Caki2 (cell line): ENCODE measurements around the gene SPATS1. TPM values are rescaled to one million over a fixed set of nuclear protein-coding genes. Genes with fewer than 3 reads are reported as not detected.
A peak's percentile ranks its signal among the peaks of the same experiment; 100 is the strongest.
"Not testable (repeated sequence)": the region's sequence is repeated elsewhere in the genome, so short reads cannot be mapped to it uniquely, and the experiment has no call there.

Experiments
- DNase-seq: peaks from one replicate; pipeline ENCODE4 v3.0.0-alpha.2; 2015; ENCODE audit warnings: low read depth
- in situ Hi-C: cut with HindIII; loops from 2 replicates; pipeline ENCODE4 v1.10.0; 2016; ENCODE audit warnings: low sequenced_read_pairs, low pct_unique_long_range_greater_than_20kb, mixed read lengths
- total RNA-seq: library from RNA; depleted of rRNA; stranded (reverse); fragments of >200 nt; shearing (Covaris generic); gene quantifications from 2 replicates; pipeline ENCODE4 v1.2.3, GENCODE V29; 2014; ENCODE audit warnings: low replicate concordance

Gene SPATS1
- total RNA-seq, 1 experiment from 2014 or later: not detected

- in situ Hi-C loops: no loop called here
Measured at GRCh38 chr6:44335631-44336030, 6.8 kb upstream of the SPATS1 start.

GRCh38 chr6:44338228-44339122, 4.0 kb upstream of the SPATS1 start:
- peak; percentile 58 for DNase-seq
- in situ Hi-C loops: no loop called here

More at GRCh38 chr6:44335631-44336030, 6.8 kb upstream of the SPATS1 start:
- no peak for DNase-seq

GRCh38 chr6:44339301-44339700, 3.1 kb upstream of the SPATS1 start:
- in situ Hi-C loops: no loop called here
- peak; percentile 16 for DNase-seq

DNA sequence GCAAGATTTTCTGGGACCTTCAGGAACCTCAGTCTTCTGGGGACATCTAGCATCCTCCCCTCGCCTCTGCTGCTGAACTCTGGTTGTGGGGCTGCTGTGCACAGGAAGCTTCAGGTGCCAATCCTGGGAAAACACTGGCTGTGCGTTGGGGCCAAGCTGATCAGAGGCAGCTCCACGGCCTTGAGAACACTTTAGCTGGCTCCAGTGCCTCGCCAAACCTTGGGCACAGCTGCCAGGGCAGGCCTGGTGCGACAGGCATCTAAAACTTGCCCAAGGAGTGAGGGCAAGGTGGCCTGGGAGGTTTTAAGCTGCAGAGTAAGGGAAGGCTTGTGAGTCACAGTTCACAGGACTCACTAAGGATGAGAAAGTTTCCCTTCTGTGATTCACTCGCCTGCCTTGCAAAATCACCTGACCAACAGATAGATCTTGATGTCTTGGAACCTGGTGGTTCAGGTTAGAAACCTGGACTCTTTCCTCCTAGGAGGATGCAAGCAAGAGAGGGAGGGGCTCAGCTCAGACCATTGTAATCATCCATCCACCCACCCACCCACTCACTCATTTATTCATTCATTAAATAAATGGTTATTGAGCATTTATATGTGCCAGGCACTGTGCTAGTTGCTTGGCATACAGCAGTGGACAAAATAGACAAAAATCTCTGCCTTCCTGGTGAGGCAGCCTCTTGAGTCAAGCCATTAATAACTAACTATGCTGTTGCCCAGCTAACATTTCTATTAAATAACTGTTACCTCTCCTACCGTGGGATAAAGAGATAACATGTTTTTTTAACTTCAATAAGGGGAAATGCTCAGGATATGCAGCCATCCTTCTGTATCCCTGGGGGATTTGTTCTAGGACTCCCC, 2.5 kb upstream of the SPATS1 start:
- peak; percentile 69 for DNase-seq
- in situ Hi-C loops: no loop called here

DNA sequence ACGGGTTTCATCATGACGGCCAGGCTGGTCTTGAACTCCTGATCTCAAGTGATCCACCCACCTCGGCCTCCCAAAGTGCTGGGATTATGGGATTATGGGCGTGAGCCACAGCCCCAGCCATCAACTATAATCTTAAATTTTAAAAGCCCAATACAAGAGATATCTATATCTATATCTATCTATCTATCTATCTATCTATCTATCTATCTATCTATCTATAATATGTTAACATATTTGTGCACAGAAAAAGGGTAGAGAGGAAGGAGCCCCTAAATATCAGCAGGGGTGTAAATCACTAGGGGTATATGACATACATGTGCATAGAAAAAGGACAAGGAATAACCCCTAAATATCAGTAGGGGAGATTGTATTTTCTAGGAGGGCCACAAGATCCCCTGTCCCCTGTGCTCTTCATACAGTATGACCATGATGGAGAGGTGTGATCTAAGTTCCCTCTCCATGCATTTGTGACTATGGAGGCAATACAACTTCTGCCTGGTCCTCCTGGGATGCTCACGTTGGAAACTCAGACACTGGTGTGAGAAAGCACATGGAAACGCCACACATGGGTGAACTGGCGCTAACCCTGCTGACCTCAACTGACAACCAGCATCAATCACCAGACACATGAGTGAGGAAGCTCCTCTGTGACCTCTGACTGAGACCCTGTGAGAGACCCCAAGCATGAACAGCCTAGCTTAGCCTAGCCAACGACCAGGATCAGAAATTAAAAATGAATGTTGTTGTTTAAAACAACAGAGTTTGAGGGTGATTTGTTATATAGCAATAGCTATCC, 1.2 kb upstream of the SPATS1 start:
- in situ Hi-C loops: no loop called here
- no peak for DNase-seq

- DNase-seq: no peak
- in situ Hi-C loops: no loop called here
Measured at GRCh38 chr6:44342052-44342451, 398 bp upstream of the SPATS1 start.

- DNase-seq, in situ Hi-C loops: not testable (repeated sequence)
Measured at GRCh38 chr6:44346818-44347217, 4.4 kb downstream of the SPATS1 start.

DNA sequence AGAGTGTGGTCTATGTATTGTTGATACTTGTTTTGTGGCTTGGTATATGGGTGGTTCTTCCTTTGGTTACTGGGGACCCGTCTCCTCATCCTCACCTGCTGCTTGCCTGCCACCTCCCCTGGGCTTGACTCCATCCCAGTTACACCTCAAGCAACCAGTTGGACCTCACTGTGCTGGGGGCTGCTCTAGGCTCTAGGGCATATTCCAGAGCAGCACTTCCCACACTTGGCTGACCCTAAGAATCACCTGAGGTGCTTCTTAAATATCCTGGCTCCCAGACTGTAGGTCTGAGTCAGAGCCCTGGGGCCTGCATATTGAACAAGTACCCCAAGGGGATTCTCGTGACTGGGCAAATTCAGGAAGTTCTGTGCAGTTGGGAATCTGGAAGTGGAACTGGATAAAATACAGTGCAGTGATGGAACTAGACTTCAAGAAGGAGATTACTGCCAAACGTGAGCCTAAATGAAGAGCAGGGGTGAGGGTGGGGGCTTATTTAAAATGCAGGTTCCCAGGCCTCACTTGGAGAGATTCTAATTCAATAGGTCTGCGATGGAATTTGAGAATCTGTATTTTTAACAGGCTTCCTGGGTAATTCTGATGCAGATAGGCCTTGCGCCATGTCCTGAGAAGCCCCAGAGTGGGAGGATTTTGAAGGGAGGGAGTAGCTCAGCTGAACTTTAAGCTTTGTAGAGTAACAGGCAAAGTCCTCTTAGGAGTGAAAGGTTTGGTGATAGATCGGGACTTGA, 7.6 kb downstream of the SPATS1 start:
- DNase-seq: no peak
- in situ Hi-C loops: no loop called here

DNA sequence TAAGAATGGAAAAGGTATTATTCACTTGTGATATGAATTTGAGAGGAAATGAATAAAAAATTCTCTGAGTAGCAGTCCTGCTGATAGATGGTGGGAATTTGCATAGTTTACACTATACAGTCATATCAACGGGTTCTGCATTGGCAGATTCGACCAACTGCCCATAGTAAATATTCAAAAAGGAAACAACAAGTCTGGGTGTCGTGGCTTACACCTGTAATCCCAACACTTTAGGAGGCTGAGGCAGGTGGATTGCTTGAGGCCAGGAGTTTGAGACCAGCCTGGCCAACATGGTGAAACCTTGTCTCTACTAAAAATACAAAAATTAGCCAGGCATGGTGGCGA, 8.2 kb downstream of the SPATS1 start:
- DNase-seq, in situ Hi-C loops: not testable (repeated sequence)

DNA sequence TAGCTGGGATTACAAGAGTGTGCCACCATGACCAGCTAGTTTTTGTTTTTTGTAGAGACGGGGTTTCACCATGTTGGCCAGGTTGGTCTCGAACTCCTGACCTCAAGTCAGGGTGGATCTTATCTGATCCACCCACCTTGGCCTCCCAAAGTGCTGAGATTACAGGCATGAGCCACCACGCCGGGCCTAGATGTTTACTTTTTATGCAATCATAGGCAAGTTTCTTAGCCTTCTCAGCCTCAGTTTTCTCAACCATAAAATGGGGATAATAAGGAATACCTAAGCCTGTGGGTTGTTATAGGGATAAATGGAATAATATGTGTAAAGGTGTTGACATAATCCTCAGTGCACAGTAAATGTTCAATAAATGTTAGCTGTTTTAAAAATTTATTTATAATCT, 9.8 kb downstream of the SPATS1 start:
- no peak for DNase-seq
- in situ Hi-C loops: no loop called here

DNA sequence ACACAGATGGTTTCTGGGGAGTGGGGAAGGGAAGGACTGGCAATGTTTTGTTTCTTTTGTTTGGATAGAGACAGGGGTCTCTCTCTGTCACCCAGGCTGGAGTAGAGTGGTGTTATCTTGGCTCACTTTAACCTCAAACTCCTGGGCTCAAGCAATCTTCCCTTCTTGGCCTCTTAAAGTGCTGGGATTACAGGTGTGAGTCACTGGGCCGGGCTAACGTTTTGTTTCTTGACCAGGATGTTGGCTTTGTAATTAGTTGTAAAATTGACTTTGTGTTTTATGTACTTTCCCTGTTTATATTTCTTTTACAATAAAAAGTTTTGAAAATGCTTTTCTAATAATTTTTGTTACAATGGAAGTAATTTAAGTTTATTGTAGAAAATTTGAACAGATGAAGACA, 10.9 kb downstream of the SPATS1 start:
- no peak for DNase-seq
- in situ Hi-C loops: no loop called here

DNA sequence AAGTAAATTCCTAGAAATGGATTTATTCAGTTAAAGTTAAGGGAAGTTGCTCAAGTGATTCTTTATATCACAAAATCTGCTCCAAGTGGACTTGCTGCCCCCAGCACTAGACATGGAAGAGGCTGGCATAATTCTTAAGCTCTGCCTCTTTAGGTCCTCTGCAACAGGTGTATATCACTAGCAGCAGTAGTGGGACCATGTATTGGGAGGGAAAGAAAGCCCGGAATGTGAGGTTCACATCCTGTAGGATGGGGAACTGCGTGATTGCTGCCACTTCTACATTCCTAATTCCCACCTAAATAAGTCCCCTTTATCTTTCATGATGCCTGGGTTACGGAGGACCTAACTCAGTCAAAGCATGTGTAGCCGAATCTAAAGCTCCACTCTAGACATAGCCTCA, 13.2 kb downstream of the SPATS1 start:
- DNase-seq: no peak
- in situ Hi-C loops: no loop called here

DNA sequence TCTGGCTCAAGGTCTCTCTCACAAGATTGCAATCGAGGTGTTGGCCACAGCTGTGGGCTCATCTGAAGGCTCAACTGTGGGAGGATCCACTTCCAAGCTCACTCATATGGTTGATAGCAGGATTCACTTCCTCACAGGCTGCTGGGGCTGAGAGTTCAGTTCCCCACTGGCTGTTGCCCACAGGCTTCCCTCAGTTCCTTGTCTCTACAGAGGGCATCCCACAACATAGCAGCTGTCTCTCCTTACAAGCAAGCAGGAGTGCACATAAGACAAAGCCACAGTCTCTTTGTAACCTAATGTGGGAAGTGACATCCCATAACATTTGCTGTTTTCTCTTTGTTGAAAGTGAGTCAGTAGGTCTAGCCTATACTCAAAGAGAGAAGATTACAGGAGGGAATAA, 14.0 kb downstream of the SPATS1 start:
- in situ Hi-C loops: no loop called here

GRCh38 chr6:44359973-44360372, 17.5 kb downstream of the SPATS1 start:
- in situ Hi-C loops: no loop called here
- DNase-seq: no peak

More for the DNA sequence above, 14.0 kb downstream of the SPATS1 start:
- no peak for DNase-seq

DNA sequence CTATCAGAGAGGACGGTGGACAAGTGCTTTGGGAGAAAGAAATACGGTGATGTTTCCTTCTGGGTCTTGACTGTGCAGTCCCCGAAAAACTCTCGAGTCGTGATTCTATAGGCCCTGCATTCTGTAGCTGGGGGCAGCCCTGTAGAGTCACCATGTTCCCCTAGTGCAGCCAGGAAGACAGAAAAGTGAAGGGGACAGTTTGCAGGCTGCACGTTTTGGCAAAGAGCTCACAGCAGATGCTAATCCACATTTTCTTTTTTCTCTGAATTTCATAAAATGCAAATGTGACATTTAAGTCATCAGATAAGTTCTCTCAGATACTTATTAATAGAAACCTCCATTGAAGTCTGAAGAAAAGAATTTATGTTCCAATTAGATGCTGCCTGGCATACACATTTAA, 19.5 kb downstream of the SPATS1 start:
- no peak for DNase-seq
- in situ Hi-C loops: no loop called here

GRCh38 chr6:44363377-44363926, 21.0 kb downstream of the SPATS1 start:
- in situ Hi-C loops: no loop called here

GRCh38 chr6:44366781-44367180, 24.3 kb downstream of the SPATS1 start:
- in situ Hi-C loops: no loop called here
- no peak for DNase-seq

More at GRCh38 chr6:44363377-44363926, 21.0 kb downstream of the SPATS1 start:
- DNase-seq: no peak

GRCh38 chr6:44367681-44368080, 25.2 kb downstream of the SPATS1 start:
- in situ Hi-C loops: no loop called here
- no peak for DNase-seq
